Nephron progenitor cell (in vitro differentiated cells): ENCODE data around the gene AFAP1.

Source experiments
- DNase-seq: peaks from one replicate; pipeline ENCODE4 v3.0.0; 2021
- H3K27ac Mint-ChIP-seq: 2 replicates; pipeline ENCODE4 v1.8.0; 2021; ENCODE audit warnings: mild to moderate bottlenecking, moderate library complexity, mixed read lengths
- H3K27me3 Mint-ChIP-seq: 2 replicates; pipeline ENCODE4 v1.8.0; 2021; ENCODE audit warnings: mild to moderate bottlenecking, low read depth, mixed read lengths; ENCODE audit not compliant: poor library complexity
- H3K36me3 Mint-ChIP-seq: 2 replicates; pipeline ENCODE4 v1.8.0; 2021; ENCODE audit warnings: low read depth, mixed read lengths
- H3K4me1 Mint-ChIP-seq: 2 replicates; pipeline ENCODE4 v1.8.0; 2021; ENCODE audit warnings: mixed read lengths
- H3K4me3 Mint-ChIP-seq: 2 replicates; pipeline ENCODE4 v1.8.0; 2021; ENCODE audit warnings: mild to moderate bottlenecking, moderate library complexity, mixed read lengths
- H3K9me3 Mint-ChIP-seq: 2 replicates; pipeline ENCODE4 v1.8.0; 2021; ENCODE audit warnings: mild to moderate bottlenecking, moderate library complexity, mixed read lengths
- TF ChIP-seq, protein P1 (sequence below): fragments of 200-600 bp; sonication (generic); IDR thresholded peaks from 2 replicates; pipeline ENCODE4 v1.5.0; 2021; ENCODE audit warnings: antibody characterized with exemption

Gene AFAP1

DNA sequence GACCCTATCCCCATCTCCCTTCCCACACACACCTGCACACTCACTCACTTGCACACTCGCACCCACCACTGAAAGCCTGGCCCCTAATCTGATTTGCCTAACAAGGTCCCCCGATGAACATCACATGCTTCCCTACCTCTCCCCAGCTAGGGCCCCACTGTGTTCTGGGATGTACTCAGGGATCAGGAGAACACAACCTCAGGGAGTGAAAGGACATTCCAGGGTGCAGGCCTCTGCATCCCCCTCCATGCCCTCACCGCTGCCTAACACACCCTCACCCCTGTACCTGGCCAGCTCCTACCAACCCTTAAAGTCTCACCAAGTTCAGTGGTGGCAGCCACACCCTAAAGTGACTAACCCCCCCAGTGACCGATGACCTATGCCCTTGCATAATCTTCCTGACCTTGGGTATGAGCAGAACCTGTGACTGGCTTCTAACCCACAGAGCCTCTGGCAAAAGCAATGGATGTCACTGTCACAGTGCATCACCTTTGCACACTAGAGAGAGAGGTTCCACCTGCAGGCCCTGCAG lies 2.4 kb upstream of the AFAP1 start:
- Mint-ChIP-seq H3K4me3 (no peak overlapping the region), H3K27me3 (no peaks in the 10 kb centered on the region), H3K36me3 (peaks cover under 1% of the 10 kb centered on the region), H3K9me3 (no peaks in the 10 kb centered on the region), H3K4me1 (peaks cover 50% of the 10 kb centered on the region), H3K27ac (no peak overlapping the region)
- TF ChIP-seq, protein P1, sequence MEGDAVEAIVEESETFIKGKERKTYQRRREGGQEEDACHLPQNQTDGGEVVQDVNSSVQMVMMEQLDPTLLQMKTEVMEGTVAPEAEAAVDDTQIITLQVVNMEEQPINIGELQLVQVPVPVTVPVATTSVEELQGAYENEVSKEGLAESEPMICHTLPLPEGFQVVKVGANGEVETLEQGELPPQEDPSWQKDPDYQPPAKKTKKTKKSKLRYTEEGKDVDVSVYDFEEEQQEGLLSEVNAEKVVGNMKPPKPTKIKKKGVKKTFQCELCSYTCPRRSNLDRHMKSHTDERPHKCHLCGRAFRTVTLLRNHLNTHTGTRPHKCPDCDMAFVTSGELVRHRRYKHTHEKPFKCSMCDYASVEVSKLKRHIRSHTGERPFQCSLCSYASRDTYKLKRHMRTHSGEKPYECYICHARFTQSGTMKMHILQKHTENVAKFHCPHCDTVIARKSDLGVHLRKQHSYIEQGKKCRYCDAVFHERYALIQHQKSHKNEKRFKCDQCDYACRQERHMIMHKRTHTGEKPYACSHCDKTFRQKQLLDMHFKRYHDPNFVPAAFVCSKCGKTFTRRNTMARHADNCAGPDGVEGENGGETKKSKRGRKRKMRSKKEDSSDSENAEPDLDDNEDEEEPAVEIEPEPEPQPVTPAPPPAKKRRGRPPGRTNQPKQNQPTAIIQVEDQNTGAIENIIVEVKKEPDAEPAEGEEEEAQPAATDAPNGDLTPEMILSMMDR: no peak
- DNase-seq: no peak

DNA sequence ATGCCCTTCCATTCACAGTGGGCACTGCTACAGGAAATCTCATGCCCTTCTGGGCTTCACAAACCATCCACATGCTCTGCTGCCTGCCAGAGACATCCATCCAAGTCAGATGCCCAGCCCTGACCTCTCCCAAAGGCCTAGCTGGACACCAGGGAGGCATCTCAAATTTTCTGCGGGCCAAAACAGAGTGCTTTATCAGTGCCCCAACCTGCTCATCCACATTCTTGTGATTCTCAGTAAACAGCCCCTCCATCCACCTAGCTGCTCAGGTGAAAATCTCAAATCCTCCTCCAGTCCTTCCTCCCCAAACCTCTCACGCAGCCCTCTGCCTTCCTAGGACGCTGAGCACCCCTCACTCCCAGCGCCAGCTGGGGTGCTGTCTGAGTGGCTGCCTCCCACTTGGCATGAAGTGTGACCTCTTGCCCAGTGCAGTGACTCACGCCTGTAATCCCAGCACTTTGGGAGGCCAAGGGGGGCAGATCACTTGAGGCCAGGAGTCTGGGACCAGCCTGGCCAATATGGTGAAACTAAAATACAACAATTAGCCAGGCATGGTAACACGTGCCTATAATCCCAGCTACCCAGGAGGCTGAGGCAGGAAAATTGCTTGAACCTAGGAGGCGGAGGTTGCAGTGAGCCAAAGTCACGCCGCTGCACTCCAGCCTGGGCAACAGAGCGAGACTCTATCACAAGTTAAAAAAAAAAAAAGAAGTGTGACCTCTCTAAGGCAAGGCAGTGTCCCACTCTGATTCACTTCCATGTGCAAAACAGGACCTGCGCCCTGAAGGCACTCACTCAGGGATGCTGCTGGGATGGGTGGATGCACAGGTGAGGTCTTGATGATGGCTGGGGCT lies 1.7 kb upstream of the AFAP1 start:
- DNase-seq: no peak
- Mint-ChIP-seq H3K27ac (no peak overlapping the region), H3K27me3 (no peaks in the 10 kb centered on the region), H3K9me3 (no peaks in the 10 kb centered on the region), H3K4me3 (peak overlapping the region; percentile 59), H3K36me3 (peaks cover 5% of the 10 kb centered on the region), H3K4me1 (peaks cover 51% of the 10 kb centered on the region)
- TF ChIP-seq, protein P1: no peak

DNA sequence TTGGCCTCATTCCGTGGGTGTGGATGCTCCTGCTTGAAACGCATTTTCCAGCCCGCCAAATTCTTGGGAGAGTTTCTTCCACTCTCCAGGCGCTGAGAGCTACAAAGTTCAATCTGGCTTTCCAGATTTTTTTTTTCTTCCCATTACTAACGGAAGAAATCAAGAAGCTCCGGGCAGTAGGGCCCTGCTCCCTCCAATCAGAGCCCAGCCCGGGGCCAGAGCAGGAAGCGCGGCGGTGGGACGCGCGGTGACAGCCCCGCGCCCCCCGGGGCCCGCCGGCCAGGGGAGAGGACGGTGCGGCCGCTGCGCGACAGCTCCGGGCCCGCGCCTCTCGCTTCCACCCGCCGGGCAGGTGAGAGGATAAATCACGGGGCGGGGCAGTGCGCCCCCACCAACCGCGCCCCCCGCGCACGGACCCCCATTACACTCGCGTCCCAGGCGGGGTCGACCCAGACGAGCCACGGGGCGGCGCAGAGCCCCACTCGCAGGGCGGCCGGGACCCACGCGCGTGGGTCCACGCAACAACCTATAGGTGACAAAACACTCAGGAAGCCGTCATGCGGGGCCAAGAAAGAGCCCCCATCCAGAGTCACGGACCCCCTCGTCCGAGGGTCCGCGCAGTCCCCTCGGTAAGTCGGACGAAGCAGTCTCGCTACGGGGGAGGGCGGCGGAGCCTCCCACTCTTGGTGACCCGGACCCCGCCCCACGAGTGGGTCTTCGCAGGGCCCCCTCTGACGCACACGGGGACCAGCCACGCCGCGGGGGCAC lies 868 bp downstream of the AFAP1 start:
- H3K9me3 Mint-ChIP-seq: peaks cover 8% of the 10 kb centered on the region
- peaks cover 16% of the 10 kb centered on the region for H3K36me3 Mint-ChIP-seq
- no peaks in the 10 kb centered on the region for H3K27me3 Mint-ChIP-seq
- H3K4me3 Mint-ChIP-seq: peak overlapping the region; percentile 91
- H3K4me1 Mint-ChIP-seq: peaks cover 63% of the 10 kb centered on the region
- DNase-seq: peak; percentile 54
- TF ChIP-seq, protein P1: no peak
- H3K27ac Mint-ChIP-seq: no peak overlapping the region

DNA sequence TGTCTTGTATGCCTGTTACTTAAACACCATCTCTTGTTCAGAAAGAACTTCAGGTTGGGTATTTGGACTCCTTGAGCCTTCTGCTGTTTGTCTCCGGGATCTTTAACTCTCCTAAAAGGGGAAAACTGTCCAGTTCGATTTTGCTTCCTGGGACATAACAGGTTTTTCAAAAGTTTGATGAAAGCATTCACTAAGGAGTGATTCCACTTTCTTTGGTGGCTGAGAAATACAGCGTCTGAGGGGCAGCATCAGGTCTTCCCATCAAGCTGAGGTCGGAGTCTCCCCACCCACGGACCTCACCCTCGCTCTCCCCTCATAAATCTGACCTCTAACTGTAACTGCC lies 1.4 kb downstream of the AFAP1 start:
- Mint-ChIP-seq H3K27me3 (no peaks in the 10 kb centered on the region), H3K4me1 (peaks cover 65% of the 10 kb centered on the region), H3K9me3 (peaks cover 12% of the 10 kb centered on the region), H3K36me3 (peaks cover 21% of the 10 kb centered on the region), H3K4me3 (peak overlapping the region; percentile 91), H3K27ac (no peak overlapping the region)
- no peak for DNase-seq
- TF ChIP-seq, protein P1: no peak

DNA sequence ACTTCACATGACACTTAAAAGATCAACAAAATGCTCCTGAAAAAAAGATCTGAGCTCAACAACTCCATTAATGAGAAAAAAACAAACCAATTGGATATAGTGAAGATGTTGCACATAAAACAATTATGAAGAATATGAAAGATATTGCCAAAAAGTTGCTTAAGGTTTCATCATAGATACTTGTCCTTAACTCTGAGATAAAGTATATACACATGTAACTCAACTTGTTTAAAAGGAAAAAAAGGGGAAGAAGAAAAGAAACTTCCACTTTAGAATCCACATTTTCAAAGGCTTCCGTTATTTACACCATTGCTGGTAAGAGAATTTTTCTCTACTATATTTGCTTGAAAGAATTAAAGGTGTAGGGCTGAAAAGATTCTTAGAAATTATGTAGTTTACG lies 2.7 kb downstream of the AFAP1 start:
- peak overlapping the region; percentile 91 for H3K4me3 Mint-ChIP-seq
- no peak overlapping the region for H3K27ac Mint-ChIP-seq
- H3K4me1 Mint-ChIP-seq: peaks cover 57% of the 10 kb centered on the region
- DNase-seq: no peak
- TF ChIP-seq, protein P1: no peak
- no peaks in the 10 kb centered on the region for H3K27me3 Mint-ChIP-seq
- H3K9me3 Mint-ChIP-seq: peaks cover 12% of the 10 kb centered on the region
- peaks cover 33% of the 10 kb centered on the region for H3K36me3 Mint-ChIP-seq
